Measurements from ENCODE around the gene MTHFR.

MTHFR gene

DNA sequence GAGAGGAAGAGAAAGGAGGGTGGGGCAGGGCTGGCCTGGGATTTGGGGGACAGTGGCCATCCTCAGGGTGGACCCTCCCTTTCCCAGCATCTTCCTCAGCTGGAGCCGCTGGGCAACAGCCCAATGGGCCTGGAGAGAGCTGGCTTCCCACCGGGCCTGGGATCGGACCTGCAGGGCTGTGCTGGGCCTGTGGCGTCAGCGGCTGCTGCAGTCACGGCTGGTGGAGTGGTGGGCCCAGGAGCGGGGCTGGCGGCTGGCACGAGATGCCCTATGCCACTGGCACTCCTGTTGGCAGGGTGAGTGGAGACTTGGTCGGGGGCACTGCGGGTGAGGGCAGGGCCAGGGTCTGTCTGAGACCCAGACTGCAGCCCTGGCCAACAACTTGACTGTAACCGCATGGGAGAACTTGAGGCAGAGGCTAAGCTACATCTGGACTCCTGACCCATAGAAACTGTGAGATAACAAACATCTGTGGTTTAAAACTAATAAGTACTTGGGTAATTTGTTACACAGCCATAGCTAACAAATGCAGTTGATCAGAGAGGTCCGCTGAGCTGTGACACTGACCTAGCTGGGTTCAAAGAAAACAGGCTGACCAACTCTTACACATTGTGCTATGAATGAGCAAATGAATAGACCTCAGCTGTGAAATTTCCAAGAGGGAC, 25.9 kb downstream of the MTHFR start:
- TF ChIP-seq FOXM1 (IDR thresholded peaks at IDR 0.05; ENCODE audit: borderline replicate concordance, low read depth) (no peak), MAX (IDR thresholded peaks at IDR 0.05) (no peak), NFIC (IDR thresholded peaks at IDR 0.05) (no peak), EGR1 (IDR thresholded peaks at IDR 0.05) (no peak), TAF1 (IDR thresholded peaks at IDR 0.05; ENCODE audit: low read depth) (no peak), CEBPB (IDR thresholded peaks at IDR 0.05) (no peak), CREB1 (IDR thresholded peaks at IDR 0.05; ENCODE audit: low read depth) (no peak), YY1 (IDR thresholded peaks at IDR 0.05; ENCODE audit: low read depth) (no peak), EP300 (IDR thresholded peaks at IDR 0.05; ENCODE audit: borderline replicate concordance) (no peak)
- TF ChIP-seq, protein P1, sequence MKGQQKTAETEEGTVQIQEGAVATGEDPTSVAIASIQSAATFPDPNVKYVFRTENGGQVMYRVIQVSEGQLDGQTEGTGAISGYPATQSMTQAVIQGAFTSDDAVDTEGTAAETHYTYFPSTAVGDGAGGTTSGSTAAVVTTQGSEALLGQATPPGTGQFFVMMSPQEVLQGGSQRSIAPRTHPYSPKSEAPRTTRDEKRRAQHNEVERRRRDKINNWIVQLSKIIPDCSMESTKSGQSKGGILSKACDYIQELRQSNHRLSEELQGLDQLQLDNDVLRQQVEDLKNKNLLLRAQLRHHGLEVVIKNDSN (IDR thresholded peaks at IDR 0.05), result no peak

DNA sequence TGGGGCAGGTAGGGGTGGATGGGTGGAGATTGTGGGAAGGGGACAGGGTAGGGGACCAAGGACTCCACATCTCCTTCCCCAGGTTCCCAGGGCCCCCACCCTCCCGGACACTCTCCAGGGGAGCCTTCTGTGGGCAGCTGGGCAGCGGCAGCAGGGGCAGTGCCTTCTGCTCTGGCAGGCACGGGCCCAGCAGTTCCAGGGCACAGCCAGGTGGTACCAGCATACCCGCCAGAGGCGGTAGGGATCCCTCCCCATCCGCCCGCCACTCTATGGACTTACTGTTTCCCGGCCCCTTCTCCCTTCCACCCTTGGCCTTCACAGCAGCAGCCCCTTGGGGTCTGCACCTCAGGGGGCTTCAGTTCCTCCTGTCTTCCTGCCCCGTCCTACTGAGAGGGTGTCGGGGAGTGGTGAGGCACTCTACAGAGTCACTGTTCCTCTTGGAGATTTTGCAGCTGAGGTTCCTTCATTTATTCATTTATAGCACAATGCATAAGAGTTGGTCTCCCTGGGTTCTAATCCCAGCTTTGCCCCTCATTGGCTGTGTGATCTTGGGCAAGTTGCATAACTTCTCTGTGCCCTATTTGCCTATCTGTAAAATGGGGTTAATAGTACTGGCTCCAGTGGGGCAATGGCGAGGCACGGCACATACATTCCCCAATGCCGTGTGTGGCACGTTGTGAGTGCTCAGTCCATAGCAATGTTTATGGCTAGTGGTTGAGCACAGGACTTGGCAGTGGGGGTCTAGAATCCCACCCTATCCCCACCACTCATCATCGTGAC, 26.7 kb downstream of the MTHFR start:
- TF ChIP-seq MAX (IDR thresholded peaks at IDR 0.05) (no peak), EGR1 (IDR thresholded peaks at IDR 0.05) (no peak), REST (IDR thresholded peaks at IDR 0.05; ENCODE audit: low read depth) (no peak), CREB1 (IDR thresholded peaks at IDR 0.05; ENCODE audit: low read depth) (no peak), EP300 (IDR thresholded peaks at IDR 0.05; ENCODE audit: borderline replicate concordance) (no peak), RAD21 (IDR thresholded peaks at IDR 0.05; ENCODE audit: low read depth) (no peak), ZBTB7A (IDR thresholded peaks at IDR 0.05; ENCODE audit: low read depth) (no peak), NFIC (IDR thresholded peaks at IDR 0.05) (no peak), TEAD4 (IDR thresholded peaks at IDR 0.05) (no peak), TAF1 (IDR thresholded peaks at IDR 0.05; ENCODE audit: low read depth) (no peak), YY1 (IDR thresholded peaks at IDR 0.05; ENCODE audit: low read depth) (no peak)
- TF ChIP-seq, protein P1 (IDR thresholded peaks at IDR 0.05), result no peak

- no peak for TF ChIP-seq EP300 (IDR thresholded peaks at IDR 0.05; ENCODE audit: borderline replicate concordance)
- TF ChIP-seq TCF12 (IDR thresholded peaks at IDR 0.05; ENCODE audit: low read depth), result no peak
- TF ChIP-seq NFIC (IDR thresholded peaks at IDR 0.05), result no peak
- TF ChIP-seq, protein P1 (IDR thresholded peaks at IDR 0.05), result no peak
- TF ChIP-seq MAX (IDR thresholded peaks at IDR 0.05), result no peak
- no peak for TF ChIP-seq CREB1 (IDR thresholded peaks at IDR 0.05; ENCODE audit: low read depth)
- TF ChIP-seq TAF1 (IDR thresholded peaks at IDR 0.05; ENCODE audit: low read depth), result no peak
- TF ChIP-seq YY1 (IDR thresholded peaks at IDR 0.05; ENCODE audit: low read depth), result no peak
These were observed 27.4 kb downstream of the MTHFR start for GRCh38 chr1:11778336-11778735.

DNA sequence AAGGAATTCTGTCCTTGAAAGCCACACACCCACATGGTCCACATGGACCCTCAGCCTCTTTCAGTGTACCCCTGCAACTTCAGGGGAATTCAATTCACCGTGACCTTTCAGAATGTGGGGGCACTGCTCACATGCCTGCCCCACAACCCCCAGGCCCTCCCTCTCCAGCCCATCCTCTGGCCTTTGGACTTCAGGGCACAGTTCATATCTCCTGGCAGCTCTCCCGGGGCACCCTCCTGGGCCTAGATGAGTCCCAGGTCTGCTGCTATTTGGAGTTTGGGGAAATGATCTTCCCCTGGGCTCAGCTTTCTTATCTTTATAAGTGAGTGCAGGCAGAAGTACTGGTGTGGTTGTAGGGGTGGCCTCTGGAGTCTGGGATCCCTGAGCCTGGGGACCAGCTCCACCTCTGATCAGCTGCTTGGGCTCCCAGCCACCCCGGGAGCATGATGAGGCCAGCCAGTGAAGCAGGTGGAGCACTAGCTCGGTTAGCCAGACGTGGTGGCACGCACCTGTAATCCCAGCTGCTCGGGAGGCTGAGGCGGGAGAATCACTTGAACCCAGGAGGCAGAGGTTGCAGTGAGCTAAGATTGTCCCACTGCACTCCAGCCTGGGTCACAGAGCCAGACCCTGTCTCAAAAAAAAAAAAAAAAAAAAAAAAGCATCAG, 28.0 kb downstream of the MTHFR start:
- TF ChIP-seq RAD21 (IDR thresholded peaks at IDR 0.05; ENCODE audit: low read depth) (no peak), FOXM1 (IDR thresholded peaks at IDR 0.05; ENCODE audit: borderline replicate concordance, low read depth) (no peak), REST (IDR thresholded peaks at IDR 0.05; ENCODE audit: low read depth) (no peak)

DNA sequence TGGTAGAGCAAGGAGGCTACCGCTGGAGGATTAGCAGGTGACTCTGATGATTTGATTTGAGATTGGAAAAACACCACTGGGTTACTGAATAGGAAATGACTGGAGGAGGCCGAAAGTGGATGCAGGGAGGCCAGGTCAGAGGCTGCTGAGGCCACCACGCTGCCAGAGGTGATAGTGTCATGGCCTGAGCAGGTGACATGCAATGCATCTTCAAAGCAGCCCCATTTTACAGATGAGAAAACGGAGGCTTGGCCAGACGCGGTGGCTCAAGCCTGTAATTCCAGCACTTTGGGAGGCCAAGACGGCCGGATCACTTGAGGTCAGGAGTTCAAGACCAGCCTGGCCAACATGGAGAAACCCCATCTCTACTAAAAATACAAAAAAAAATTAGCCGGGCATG, 31.0 kb downstream of the MTHFR start:
- no peak for TF ChIP-seq TEAD4 (IDR thresholded peaks at IDR 0.05)
- no peak for TF ChIP-seq MAX (IDR thresholded peaks at IDR 0.05)
- no peak for TF ChIP-seq RAD21 (IDR thresholded peaks at IDR 0.05; ENCODE audit: low read depth)
- no peak for TF ChIP-seq TCF12 (IDR thresholded peaks at IDR 0.05; ENCODE audit: low read depth)
- TF ChIP-seq TAF1 (IDR thresholded peaks at IDR 0.05; ENCODE audit: low read depth), result no peak
- no peak for TF ChIP-seq YY1 (IDR thresholded peaks at IDR 0.05; ENCODE audit: low read depth)
- TF ChIP-seq CEBPB (IDR thresholded peaks at IDR 0.05), result no peak
- no peak for TF ChIP-seq FOXM1 (IDR thresholded peaks at IDR 0.05; ENCODE audit: borderline replicate concordance, low read depth)
- TF ChIP-seq, protein P1 (IDR thresholded peaks at IDR 0.05), result no peak
- no peak for TF ChIP-seq NFIC (IDR thresholded peaks at IDR 0.05)
- TF ChIP-seq EGR1 (IDR thresholded peaks at IDR 0.05), result no peak
- no peak for TF ChIP-seq CREB1 (IDR thresholded peaks at IDR 0.05; ENCODE audit: low read depth)
- TF ChIP-seq REST (IDR thresholded peaks at IDR 0.05; ENCODE audit: low read depth), result no peak
- TF ChIP-seq EP300 (IDR thresholded peaks at IDR 0.05; ENCODE audit: borderline replicate concordance), result no peak
- no peak for TF ChIP-seq ZBTB7A (IDR thresholded peaks at IDR 0.05; ENCODE audit: low read depth)
